NCI-H446 treated with DMSO at 0.1 percent for 48 hours (cell line): ENCODE measurements around the gene CELSR3.
A peak's percentile ranks its signal among the peaks of the same experiment; 100 is the strongest.

ENCODE experiments used
- DNase-seq: peaks from one replicate; lab custom pipeline; 2025; lab: John Stamatoyannopoulos, UW

CELSR3 gene, protein sequence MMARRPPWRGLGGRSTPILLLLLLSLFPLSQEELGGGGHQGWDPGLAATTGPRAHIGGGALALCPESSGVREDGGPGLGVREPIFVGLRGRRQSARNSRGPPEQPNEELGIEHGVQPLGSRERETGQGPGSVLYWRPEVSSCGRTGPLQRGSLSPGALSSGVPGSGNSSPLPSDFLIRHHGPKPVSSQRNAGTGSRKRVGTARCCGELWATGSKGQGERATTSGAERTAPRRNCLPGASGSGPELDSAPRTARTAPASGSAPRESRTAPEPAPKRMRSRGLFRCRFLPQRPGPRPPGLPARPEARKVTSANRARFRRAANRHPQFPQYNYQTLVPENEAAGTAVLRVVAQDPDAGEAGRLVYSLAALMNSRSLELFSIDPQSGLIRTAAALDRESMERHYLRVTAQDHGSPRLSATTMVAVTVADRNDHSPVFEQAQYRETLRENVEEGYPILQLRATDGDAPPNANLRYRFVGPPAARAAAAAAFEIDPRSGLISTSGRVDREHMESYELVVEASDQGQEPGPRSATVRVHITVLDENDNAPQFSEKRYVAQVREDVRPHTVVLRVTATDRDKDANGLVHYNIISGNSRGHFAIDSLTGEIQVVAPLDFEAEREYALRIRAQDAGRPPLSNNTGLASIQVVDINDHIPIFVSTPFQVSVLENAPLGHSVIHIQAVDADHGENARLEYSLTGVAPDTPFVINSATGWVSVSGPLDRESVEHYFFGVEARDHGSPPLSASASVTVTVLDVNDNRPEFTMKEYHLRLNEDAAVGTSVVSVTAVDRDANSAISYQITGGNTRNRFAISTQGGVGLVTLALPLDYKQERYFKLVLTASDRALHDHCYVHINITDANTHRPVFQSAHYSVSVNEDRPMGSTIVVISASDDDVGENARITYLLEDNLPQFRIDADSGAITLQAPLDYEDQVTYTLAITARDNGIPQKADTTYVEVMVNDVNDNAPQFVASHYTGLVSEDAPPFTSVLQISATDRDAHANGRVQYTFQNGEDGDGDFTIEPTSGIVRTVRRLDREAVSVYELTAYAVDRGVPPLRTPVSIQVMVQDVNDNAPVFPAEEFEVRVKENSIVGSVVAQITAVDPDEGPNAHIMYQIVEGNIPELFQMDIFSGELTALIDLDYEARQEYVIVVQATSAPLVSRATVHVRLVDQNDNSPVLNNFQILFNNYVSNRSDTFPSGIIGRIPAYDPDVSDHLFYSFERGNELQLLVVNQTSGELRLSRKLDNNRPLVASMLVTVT (N-terminal part only)

GRCh38 chr3:48662753-48663488, at the start of gene CELSR3:
Gene CELSR3 (minus strand): TSS chr3:48662886. CDS start chr3:48662634, 252 bp downstream.
- DNase-seq = peak; percentile 40

GRCh38 chr3:48711727-48712126, 49.0 kb upstream of the CELSR3 start:
- no peak for DNase-seq

- peak; percentile 34 for DNase-seq
Observed at GRCh38 chr3:48709051-48709461, 46.4 kb upstream of the CELSR3 start.

DNA sequence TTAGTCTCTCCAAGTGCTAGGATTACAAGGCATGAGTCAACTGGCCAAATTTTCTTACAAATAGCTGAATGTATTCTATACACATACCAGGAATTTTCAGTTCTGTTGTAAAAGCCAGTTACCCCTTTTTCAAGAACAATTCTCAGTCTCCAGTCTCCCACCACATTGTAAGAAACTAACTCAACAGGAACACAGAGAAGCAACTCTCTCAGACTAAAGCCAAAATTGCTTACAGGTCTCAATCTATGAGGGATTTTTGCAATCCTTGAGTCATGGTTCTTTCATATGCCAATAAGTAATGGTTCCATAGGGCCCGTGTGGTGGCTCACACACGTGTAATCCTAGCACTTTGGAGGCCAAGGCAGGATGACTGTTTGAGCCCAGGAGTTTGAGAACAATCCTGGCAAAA, 45.8 kb upstream of the CELSR3 start:
- DNase-seq = no peak

- no peak for DNase-seq
Observed at GRCh38 chr3:48707157-48707556, 44.5 kb upstream of the CELSR3 start.

DNA sequence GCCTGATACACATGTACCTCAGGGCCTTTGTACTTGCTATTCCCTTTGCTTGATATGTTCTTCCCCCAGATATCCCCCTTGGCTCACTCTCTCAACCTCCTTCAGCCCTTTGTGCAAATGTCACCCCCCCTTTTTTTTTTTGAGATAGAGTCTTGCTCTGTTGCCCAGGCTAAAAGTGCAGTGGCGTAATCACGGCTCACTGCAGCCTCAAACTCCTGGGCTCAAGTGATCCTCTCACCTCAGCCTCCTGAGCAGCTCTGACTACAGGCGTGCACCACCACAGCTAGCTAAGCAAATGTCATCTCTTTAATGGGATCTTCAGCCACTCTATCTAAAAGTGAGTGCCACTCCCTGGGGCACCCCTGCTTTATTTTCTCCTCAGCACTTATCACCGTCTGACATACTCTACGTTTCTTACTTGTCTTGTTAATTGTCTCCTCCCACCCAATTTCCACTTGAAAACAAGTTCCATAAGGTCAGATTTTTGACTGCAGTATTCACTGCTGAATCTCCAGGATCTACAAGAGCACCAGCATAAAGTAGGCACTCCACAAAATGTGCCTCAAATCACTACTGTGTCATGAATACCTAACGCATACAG, 39.7 kb upstream of the CELSR3 start:
- DNase-seq = no peak

GRCh38 chr3:48700731-48701405, 38.2 kb upstream of the CELSR3 start:
- no peak for DNase-seq

- DNase-seq = no peak
Observed at GRCh38 chr3:48698891-48699290, 36.2 kb upstream of the CELSR3 start.

GRCh38 chr3:48697952-48698351, 35.3 kb upstream of the CELSR3 start:
- no peak for DNase-seq

DNA sequence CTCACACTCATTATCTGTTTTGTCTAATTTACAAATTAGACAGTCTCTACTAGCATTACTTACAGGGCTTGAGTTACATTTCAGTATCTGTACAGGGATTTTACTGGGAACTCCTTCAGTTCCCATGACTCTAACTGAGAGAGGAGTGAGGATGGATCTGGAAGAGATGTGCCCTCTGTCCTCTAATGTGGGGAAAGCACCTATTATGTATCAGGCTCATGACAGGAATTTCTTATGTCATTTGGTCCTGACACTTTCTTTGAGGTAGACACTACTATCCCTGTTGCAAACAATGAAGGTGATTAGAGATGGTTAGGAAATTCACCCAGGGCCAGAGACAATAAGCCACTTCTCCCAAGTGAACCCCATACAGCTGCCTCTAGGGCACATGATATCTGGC, 33.9 kb upstream of the CELSR3 start:
- DNase-seq = no peak

GRCh38 chr3:48696156-48696555, 33.5 kb upstream of the CELSR3 start:
- DNase-seq = no peak

DNA sequence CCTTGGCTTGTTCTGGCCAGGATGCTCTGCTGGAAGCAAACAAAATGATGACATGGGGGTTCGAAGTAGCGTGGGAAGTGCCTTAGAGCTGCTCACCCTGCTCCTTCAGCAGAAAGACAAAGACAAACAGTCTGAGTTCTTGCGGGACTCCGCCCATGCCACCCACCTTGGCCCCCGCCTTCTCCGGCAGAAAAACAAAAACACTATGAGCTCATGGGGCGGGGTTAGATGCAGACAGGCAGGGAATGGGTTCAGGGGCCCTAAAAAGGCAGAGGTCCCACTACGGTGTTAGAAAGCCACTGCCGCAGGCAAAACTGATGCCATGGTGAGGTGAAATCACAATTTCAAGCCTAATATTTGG, 32.7 kb upstream of the CELSR3 start:
- no peak for DNase-seq

DNA sequence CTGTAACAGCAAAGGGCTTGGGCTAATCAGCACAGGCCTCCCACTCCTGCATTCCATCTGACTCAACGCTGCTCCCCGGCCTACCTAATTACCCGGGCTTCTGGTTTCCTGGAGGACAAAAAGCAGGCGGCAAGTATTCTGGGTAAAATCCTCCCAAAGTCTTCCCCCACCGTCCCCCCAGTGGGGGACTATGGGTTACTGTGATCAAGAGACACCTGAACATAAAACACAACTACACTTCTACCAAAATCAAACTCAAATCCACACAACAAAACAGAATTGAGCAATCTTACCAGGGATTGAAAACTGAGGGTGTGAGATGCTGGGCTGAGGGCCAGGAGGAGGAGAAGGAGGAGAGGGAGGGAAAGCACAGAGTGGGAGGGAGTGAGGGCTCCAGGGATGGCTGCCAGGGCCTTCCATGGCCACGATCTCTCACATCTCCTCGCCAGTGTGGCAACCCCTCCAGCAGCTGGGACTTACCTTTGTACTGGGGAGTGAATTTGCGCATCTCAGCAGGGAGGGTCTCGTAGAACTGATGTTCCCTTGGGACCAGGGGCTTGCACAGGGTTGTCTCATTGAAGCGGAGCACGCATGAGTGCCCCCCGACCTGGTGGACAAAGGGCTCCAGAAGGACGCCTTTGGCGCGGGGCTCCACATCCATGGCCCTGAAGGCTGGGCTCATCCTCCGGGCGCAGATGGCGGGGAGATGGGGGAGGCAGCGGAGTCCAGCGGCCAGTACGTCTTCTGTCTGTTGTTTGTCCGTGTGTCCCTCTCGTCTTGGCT, 32.1 kb upstream of the CELSR3 start:
- DNase-seq = no peak

DNA sequence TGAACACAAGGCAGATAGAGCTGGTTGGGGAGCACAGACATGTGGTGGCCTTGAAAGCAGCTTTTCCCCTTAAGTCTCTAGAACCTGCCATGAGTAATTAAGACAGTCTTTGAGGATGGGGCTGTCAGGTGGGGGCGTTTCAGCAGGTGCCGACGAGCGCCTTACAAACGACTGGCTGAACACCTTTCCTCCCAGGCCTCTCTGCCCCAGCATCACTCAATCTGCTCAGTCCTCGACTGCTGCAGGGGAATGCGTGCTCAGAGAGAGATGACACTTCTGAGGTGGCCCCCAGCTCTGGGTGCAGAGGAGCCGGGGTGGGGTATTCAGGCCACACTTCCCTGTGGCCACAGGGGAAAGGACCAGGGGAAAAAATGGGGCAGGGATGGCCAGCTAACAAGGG, 31.1 kb upstream of the CELSR3 start:
- DNase-seq = no peak

DNA sequence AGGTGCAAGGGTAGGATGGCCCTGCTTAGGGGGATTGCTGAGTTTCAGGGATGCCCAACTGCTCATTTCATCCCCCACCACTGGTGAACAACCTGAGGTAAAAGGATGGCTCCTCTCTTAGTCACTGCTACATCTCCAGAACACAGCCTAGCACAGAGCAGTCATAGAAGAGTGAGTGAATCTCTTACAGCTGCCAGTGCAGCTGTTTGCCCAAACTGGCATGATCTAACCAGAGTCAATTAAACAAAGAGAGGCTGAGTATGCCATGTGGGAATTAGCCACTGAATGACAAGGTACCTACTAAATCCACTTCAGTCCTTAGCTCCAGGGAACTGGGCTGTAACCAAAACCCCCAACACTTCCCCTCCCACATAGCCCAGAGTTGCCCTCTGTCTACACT, 29.9 kb upstream of the CELSR3 start:
- no peak for DNase-seq

DNA sequence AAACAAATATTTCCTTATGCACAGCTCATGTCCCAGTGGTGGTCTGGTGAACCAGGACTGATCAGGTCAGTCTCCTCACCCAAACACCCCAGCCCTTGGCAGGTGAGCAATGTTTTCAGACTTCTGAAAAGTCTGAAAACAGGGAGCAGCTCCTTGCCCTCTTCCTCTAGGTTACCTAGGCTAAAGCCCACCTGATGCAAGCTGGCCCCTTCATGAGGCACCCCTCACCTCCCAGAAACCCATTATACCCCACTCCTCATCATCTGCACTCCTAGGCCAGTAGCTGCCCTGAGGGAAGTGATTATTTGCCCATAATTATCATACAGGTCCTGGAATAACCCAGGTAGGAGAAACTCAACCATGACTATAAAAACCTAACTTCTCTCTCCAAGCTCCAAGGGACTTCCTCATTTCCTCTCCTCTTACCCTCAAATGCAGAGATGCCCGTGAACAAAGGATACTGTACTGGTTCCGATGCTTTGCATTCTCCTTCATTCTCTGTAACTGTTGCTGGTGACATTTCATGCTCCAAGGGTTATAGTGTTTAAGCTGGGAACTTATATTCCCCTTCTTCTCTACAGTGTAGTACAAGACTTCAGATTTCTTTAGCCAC, 28.3 kb upstream of the CELSR3 start:
- no peak for DNase-seq

- no peak for DNase-seq
Observed at GRCh38 chr3:48689384-48689783, 26.7 kb upstream of the CELSR3 start.

GRCh38 chr3:48688737-48689075, 26.0 kb upstream of the CELSR3 start:
- no peak for DNase-seq

GRCh38 chr3:48688032-48688736, 25.5 kb upstream of the CELSR3 start:
- DNase-seq = no peak
